H1 (cell line): Measurements from ENCODE around the gene ADIPOR2. TPM values are rescaled to one million over a fixed set of nuclear protein-coding genes. Genes with fewer than 3 reads are reported as not detected.
A peak's percentile ranks its signal among the peaks of the same experiment; 100 is the strongest.

ENCODE experiments used
- ASH2L ChIP-seq: fragments of 200-600, 300-600 bp; sonication (generic); IDR thresholded peaks from one replicate; pipeline ENCODE4 v1.7.1; 2017; ENCODE audit warnings: low read length
- CBX8 ChIP-seq: fragments of 300-800, 300-1000 bp; sonication (generic); IDR thresholded peaks from 2 replicates; pipeline ENCODE4 v1.7.1; 2016; ENCODE audit warnings: low read depth, low read length, borderline replicate concordance
- CHD2 ChIP-seq: IDR thresholded peaks from 2 replicates; pipeline ENCODE4 v1.6.1; 2012; ENCODE audit warnings: low read length, improper control_type of control experiment
- CREB1 ChIP-seq: IDR thresholded peaks from 2 replicates; pipeline ENCODE4 v1.6.1; 2012; ENCODE audit warnings: inconsistent platforms
- EP300 ChIP-seq, 2 experiments: IDR thresholded peaks; 1 replicate in 1 of 2; 2 replicates in 1 of 2; pipeline ENCODE4 v1.6.1; 2011 to 2012; ENCODE audit warnings: low read depth in 2 of 2, low read length in 2 of 2, mild to moderate bottlenecking in 2 of 2, borderline replicate concordance in 1 of 2, inconsistent platforms in 1 of 2, moderate library complexity in 1 of 2
- GTF2F1 ChIP-seq: IDR thresholded peaks from 2 replicates; pipeline ENCODE4 v1.6.1; 2012; ENCODE audit warnings: low read depth, low read length, improper control_type of control experiment, borderline replicate concordance
- HDAC6 ChIP-seq: IDR thresholded peaks from one replicate; pipeline ENCODE4 v1.7.1; 2012; ENCODE audit warnings: low read depth, mild to moderate bottlenecking, inconsistent platforms, low read length, moderate library complexity
- JUN ChIP-seq: IDR thresholded peaks from 2 replicates; pipeline ENCODE4 v1.6.1; 2011; ENCODE audit warnings: low read depth, mild to moderate bottlenecking, improper control_type of control experiment, low read length
- JUND ChIP-seq: IDR thresholded peaks from 2 replicates; pipeline ENCODE4 v1.6.1; 2011; ENCODE audit warnings: mild to moderate bottlenecking, improper control_type of control experiment, low read length
- KDM4A ChIP-seq: IDR thresholded peaks from one replicate; pipeline ENCODE4 v1.7.1; 2012; ENCODE audit warnings: low read depth, mild to moderate bottlenecking, moderate library complexity, low read length, inconsistent platforms; ENCODE audit not compliant: severe bottlenecking
- MAFK ChIP-seq: IDR thresholded peaks from 2 replicates; pipeline ENCODE4 v1.6.1; 2012; ENCODE audit warnings: low read depth, mild to moderate bottlenecking, improper control_type of control experiment, low read length
- NRF1 ChIP-seq: IDR thresholded peaks from 2 replicates; pipeline ENCODE4 v1.6.1; 2011; ENCODE audit warnings: mild to moderate bottlenecking, low read depth, low read length, improper control_type of control experiment
- PHF8 ChIP-seq: fragments of 200-600 bp; sonication (generic); conservative IDR thresholded peaks from 2 replicates; pipeline ENCODE4 v1.7.1; 2012; ENCODE audit warnings: low read depth, mild to moderate bottlenecking, inconsistent platforms, low read length, moderate library complexity
- POLR2A ChIP-seq, 2 experiments: IDR thresholded peaks; 1 replicate in 1 of 2; 2 replicates in 1 of 2; pipeline ENCODE4 v1.6.1; 2011; ENCODE audit warnings: low read depth in 2 of 2, low read length in 2 of 2, mild to moderate bottlenecking in 2 of 2; ENCODE audit errors: control extremely low read depth in 1 of 2
- SIN3A ChIP-seq, 2 experiments: IDR thresholded peaks in 1 of 2; conservative IDR thresholded peaks in 1 of 2; 2 replicates each; pipeline ENCODE4 v1.6.1; 2011 to 2012; ENCODE audit warnings: low read length in 2 of 2, improper control_type of control experiment in 1 of 2, low read depth in 1 of 2, mild to moderate bottlenecking in 1 of 2
- SIX5 ChIP-seq: IDR thresholded peaks from 2 replicates; pipeline ENCODE4 v1.6.1; 2011; ENCODE audit warnings: mild to moderate bottlenecking, low read depth, low read length
- TAF1 ChIP-seq: IDR thresholded peaks from 2 replicates; pipeline ENCODE4 v1.6.1; 2011; ENCODE audit warnings: mild to moderate bottlenecking, low read depth, low read length
- TBP ChIP-seq: IDR thresholded peaks from 2 replicates; pipeline ENCODE4 v1.6.1; 2011; ENCODE audit warnings: low read depth, low read length, improper control_type of control experiment
- polyA plus RNA-seq, 7 experiments: library from polyadenylated mRNA; depleted of rRNA in 3 of 7; stranded (reverse) in 5 of 7; unstranded in 2 of 7; fragments of >200 nt in 5 of 7; fragments of 200-250 nt in 2 of 7; gene quantifications; 1 replicate in 5 of 7; 2 replicates in 1 of 7; 4 replicates in 1 of 7; pipeline versions ENCODE4 v1.2.1 to v1.2.3, GENCODE V29; 2011 to 2013; ENCODE audit warnings: missing spikeins in 2 of 7, mixed read lengths in 2 of 7
- total RNA-seq: library from RNA; stranded (reverse); fragmentation: NEBNext Ultra II Directional; extraction: Animal tissue kit (Norgen Biotek cat#: 25700); gene quantifications from 2 replicates; pipeline ENCODE4 v1.2.1, GENCODE V29; 2021
- TF ChIP-seq, protein P1 (sequence below): IDR thresholded peaks from 2 replicates; pipeline ENCODE4 v1.6.1; 2011; ENCODE audit warnings: low read length, improper control_type of control experiment
- TF ChIP-seq, protein P2 (sequence below): IDR thresholded peaks from 2 replicates; pipeline ENCODE4 v1.6.1; 2012; ENCODE audit warnings: inconsistent platforms

Gene ADIPOR2
- total and polyA plus RNA-seq, 2 of the 8 experiments (the other 6 are each of a cell fraction or from before 2014, with no cell fraction given) = 17.5 to 50.8 TPM

DNA sequence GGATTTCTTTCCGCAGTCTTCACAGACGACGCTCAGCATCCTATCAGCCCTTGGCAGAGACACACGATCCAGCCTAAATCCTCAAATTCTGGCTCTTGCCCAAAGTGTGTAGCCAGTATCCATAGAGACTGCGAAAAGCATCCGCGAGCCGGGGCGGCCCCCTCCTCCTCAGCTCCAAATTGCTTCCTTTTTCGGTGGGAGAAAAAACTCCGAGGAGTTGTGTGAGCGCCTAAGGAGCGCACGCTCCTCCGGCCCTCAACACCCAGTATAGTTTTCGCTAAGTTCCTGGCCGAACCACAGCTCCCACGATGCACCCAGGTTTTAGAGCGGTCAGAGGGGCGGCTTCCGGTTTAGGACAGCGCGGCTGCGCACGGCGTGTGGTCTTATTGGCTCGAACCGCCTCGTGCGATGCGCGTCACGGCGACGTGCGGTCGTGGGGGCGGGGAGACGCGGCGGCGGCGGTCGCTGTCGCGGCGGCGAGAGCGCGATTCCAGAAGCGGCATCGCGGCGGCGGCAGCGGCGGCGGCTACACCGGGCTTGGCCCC lies at the start of gene ADIPOR2 (continued):
- TF ChIP-seq EP300 (IDR thresholded peaks at IDR 0.05; ENCODE audit: borderline replicate concordance in 1 of 2, low read depth in 2 of 2, low read length in 2 of 2) (peak in 1 of 2 experiments; percentile 69; a peak in 1 of 3 replicates), MAFK (no peak), JUND (no peak), PHF8 (0 out of 2 replicates have a peak, but pooled peaks have one; percentile 5), JUN (no peak), GTF2F1 (no peak), CHD2 (0 out of 2 replicates have a peak, but pooled peaks have one; percentile 20), KDM4A (peak; percentile 32), CBX8 (no peak), HDAC6 (no peak), NRF1 (peak; percentile 81), CREB1 (peak; percentile 96), ASH2L (no peak), TBP (peak; percentile 62; the same call in 1 of the 2 replicates), POLR2A (IDR thresholded peaks at IDR 0.05; ENCODE audit: control extremely low read depth in 1 of 2, low read depth in 2 of 2, low read length in 2 of 2) (peak; percentile 80 to 82), TAF1 (peak; percentile 89), SIX5 (peak; percentile 31; the same call in 1 of the 2 replicates), SIN3A (conservative IDR thresholded peaks at IDR 0.05 in 1 of 2, IDR thresholded peaks at IDR 0.05 in 1 of 2; ENCODE audit: low read depth in 1 of 2, low read length in 2 of 2) (0 out of 4 replicates have a peak, but pooled peaks of 1 of the 2 experiments have one; percentile 18)
- TF ChIP-seq, protein P1, sequence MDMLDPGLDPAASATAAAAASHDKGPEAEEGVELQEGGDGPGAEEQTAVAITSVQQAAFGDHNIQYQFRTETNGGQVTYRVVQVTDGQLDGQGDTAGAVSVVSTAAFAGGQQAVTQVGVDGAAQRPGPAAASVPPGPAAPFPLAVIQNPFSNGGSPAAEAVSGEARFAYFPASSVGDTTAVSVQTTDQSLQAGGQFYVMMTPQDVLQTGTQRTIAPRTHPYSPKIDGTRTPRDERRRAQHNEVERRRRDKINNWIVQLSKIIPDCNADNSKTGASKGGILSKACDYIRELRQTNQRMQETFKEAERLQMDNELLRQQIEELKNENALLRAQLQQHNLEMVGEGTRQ = peak; percentile 56; the same call in 1 of the 2 replicates
- TF ChIP-seq, protein P2, sequence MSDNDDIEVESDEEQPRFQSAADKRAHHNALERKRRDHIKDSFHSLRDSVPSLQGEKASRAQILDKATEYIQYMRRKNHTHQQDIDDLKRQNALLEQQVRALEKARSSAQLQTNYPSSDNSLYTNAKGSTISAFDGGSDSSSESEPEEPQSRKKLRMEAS = peak; percentile 92
